HUES6 (cell line): Measurements from ENCODE around the gene CDCP2.

ENCODE experiments used
- H3K27ac ChIP-seq: 2 replicates; pipeline ENCODE4 v1.7.0; 2013; ENCODE audit warnings: low read depth, mild to moderate bottlenecking, low read length, inconsistent platforms
- H3K27me3 ChIP-seq: 2 replicates; pipeline ENCODE4 v1.6.1; 2013; ENCODE audit warnings: low read length; ENCODE audit not compliant: control insufficient read depth, insufficient read depth
- H3K36me3 ChIP-seq: 2 replicates; pipeline ENCODE4 v1.6.1; 2013; ENCODE audit warnings: low read length; ENCODE audit not compliant: control insufficient read depth, insufficient read depth
- H3K4me1 ChIP-seq: 2 replicates; pipeline ENCODE4 v1.6.1; 2013; ENCODE audit warnings: low read length; ENCODE audit not compliant: control insufficient read depth, insufficient read depth
- H3K4me3 ChIP-seq: 2 replicates; pipeline ENCODE4 v1.5.1; 2013; ENCODE audit warnings: low read depth, low read length
- H3K9ac ChIP-seq: one replicate; pipeline ENCODE4 v1.6.1; 2013; ENCODE audit warnings: mild to moderate bottlenecking, low read length
- H3K9me3 ChIP-seq: 2 replicates; pipeline ENCODE4 v1.6.1; 2013; ENCODE audit warnings: low read depth, low read length; ENCODE audit not compliant: control insufficient read depth, insufficient read depth

The CDCP2 gene

DNA sequence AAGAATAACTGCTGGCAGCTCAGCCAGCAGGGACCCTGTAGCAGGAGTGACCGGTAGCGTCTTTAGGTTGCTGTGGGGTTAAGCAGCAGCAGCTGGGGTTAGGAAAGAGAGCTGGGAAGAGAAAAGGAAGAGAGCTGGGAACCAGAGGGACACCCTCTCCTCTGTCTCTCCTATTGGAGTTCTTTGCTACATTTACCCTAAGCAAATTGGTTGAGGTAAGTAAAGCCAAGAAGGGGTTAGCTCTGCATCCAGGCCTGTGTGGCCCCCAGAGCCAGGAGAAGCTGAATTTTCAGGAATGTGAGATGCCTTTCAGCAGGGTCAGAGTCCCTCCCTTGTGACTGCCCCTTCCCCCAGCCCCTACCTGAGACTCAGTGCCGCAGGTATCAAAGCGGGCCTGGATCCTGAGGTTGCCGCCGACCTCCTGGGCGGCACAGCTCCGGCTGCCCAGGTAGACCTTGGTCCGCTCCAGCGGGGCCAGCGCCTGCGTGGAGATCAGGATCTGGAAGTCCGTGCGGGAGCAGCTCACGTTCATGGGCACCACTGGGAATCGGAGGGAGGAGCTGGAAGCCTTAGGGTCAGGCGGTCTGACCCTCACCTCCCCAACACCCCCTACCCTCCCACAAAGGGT lies 16.4 kb downstream of the CDCP2 start:
- H3K9ac ChIP-seq = no peak overlapping the region
- H3K27me3 ChIP-seq = no peaks in the 10 kb centered on the region
- no peaks in the 10 kb centered on the region; the same call in 1 of the 2 replicates for H3K9me3 ChIP-seq
- peaks cover 28% of the 10 kb centered on the region for H3K4me1 ChIP-seq
- no peak overlapping the region for H3K4me3 ChIP-seq
- H3K27ac ChIP-seq = no peak overlapping the region
- no peaks in the 10 kb centered on the region for H3K36me3 ChIP-seq

DNA sequence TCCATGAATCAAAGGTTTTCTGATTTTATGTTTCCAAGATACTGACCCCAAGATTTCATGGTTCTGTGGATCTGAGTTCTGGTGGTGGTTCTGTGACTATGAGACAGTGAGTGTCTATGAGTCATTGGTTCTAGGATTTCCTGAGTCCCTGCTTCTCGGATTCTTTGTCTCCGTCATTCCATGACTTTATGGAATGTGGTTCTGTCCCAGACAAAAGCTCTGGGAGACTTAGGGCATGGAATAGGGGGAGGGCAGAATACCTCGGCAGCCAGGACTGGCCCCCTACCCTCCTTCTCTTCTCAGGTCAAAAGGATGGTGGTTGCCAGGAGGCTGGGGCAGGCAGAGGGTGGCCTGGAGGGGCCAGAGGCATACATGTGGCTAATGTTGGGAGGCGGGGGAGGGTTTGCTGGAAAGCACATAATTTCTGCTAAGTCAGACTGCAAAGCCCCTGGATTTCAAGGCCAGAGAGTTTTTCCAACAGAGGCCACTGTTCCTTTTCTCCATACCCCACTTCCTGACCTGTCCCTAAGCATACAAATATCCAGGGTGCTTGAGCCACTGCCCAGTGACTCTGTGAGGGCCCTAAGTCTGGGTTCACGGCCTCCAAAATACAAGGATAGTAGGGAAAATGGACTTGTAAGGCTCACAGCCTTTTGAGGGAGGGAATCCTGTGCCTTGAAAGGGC lies 17.2 kb downstream of the CDCP2 start:
- Histone ChIP-seq H3K9ac (no peak overlapping the region), H3K9me3 (no peaks in the 10 kb centered on the region; the same call in 1 of the 2 replicates)

DNA sequence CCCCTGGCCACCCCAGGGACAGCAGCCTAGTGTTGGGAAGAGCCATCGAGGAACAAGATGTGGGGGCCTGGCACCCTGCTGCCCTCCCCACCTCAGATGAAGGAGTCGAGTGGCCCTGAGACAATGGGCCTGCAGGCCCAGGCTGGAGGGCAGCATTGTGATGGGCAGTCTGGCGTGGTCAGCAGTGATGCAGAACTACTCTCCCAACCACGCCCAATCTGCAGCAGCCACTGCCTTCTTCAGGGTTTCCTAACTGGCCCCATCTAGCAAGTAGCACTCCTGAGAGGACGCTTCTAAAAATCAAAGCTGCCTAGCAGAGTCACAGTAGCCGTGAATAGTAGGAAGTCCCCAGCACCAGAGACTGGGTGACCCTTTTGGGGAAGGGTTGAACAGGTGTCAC lies 18.5 kb downstream of the CDCP2 start:
- no peaks in the 10 kb centered on the region for H3K27me3 ChIP-seq
- no peaks in the 10 kb centered on the region for H3K36me3 ChIP-seq
- H3K9ac ChIP-seq = no peak overlapping the region
- no peaks in the 10 kb centered on the region; the same call in 1 of the 2 replicates for H3K9me3 ChIP-seq
- H3K27ac ChIP-seq = no peak overlapping the region
- H3K4me3 ChIP-seq = no peak overlapping the region
- H3K4me1 ChIP-seq = peaks cover 28% of the 10 kb centered on the region

More for the DNA sequence above, 17.2 kb downstream of the CDCP2 start:
- Histone ChIP-seq H3K36me3 (no peaks in the 10 kb centered on the region), H3K27me3 (no peaks in the 10 kb centered on the region), H3K4me1 (peaks cover 28% of the 10 kb centered on the region), H3K27ac (no peak overlapping the region), H3K4me3 (no peak overlapping the region)

DNA sequence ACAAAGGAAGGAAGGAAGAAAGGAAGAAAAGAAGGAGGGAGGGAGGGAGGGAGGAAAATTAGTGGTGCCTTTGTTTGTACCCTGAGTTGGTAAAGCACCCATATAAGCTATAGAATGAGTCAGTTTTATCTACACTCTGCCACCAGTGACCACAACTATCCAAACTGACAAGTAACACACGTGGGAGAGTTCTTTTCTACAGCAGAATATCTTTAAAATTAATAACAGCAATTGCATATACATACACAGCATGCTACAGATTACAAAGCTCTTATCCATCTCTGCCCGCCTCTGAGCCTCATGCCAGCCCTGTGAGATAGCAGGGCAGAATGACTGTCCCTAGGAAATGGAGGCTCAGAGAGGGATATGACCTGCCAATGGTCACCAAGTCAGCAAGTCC lies 20.3 kb downstream of the CDCP2 start:
- H3K36me3 ChIP-seq = no peaks in the 10 kb centered on the region
- H3K27ac ChIP-seq = no peak overlapping the region
- no peaks in the 10 kb centered on the region for H3K9me3 ChIP-seq
- peaks cover 27% of the 10 kb centered on the region for H3K4me1 ChIP-seq
- H3K9ac ChIP-seq = no peak overlapping the region
- H3K27me3 ChIP-seq = no peaks in the 10 kb centered on the region
- no peak overlapping the region for H3K4me3 ChIP-seq

DNA sequence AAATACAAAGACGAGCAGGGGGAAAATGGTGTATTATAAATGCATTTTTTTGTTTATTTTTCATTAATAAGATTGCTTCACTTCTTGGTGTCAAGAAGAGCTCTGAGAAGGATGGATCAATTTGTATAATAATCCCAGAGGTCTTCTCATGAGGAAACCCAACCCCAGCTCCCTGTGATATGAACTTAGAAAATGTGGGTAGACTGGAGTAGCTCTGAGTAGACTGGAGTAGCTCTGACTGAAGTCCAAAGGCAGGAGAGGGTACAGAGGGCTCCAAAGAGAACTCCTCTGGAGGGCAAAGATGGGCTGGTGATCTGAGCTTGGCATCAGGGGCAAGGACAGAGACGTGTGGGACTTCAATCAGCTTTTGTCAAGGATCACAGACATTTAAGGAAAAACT lies 21.4 kb downstream of the CDCP2 start:
- no peaks in the 10 kb centered on the region for H3K27me3 ChIP-seq
- no peaks in the 10 kb centered on the region for H3K36me3 ChIP-seq
- no peak overlapping the region for H3K4me3 ChIP-seq
- H3K27ac ChIP-seq = no peak overlapping the region
- H3K4me1 ChIP-seq = peaks cover 16% of the 10 kb centered on the region
- no peaks in the 10 kb centered on the region for H3K9me3 ChIP-seq
- H3K9ac ChIP-seq = no peak overlapping the region

DNA sequence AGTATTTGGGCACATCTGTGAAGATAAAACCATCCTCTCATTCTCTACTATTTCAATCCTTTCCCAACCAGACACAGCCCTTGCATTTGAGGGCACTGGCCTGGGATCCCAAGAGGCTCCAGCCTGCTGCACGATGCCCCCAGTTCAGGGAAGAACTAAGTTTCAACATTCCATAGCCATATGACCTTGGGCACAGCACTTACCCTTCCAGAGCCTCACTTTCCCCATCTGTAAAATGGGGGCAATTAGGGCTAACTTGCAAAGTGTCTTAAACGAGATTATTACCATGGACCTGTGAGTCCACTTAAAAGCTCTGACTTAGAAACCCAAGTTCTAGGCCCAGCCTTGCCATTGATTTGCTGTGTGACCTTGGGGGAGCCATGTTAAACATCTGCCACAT lies 22.9 kb downstream of the CDCP2 start:
- Histone ChIP-seq H3K4me1 (peaks cover 4% of the 10 kb centered on the region), H3K36me3 (no peaks in the 10 kb centered on the region), H3K27me3 (no peaks in the 10 kb centered on the region), H3K4me3 (no peak overlapping the region), H3K27ac (no peak overlapping the region), H3K9ac (no peak overlapping the region), H3K9me3 (no peaks in the 10 kb centered on the region)

DNA sequence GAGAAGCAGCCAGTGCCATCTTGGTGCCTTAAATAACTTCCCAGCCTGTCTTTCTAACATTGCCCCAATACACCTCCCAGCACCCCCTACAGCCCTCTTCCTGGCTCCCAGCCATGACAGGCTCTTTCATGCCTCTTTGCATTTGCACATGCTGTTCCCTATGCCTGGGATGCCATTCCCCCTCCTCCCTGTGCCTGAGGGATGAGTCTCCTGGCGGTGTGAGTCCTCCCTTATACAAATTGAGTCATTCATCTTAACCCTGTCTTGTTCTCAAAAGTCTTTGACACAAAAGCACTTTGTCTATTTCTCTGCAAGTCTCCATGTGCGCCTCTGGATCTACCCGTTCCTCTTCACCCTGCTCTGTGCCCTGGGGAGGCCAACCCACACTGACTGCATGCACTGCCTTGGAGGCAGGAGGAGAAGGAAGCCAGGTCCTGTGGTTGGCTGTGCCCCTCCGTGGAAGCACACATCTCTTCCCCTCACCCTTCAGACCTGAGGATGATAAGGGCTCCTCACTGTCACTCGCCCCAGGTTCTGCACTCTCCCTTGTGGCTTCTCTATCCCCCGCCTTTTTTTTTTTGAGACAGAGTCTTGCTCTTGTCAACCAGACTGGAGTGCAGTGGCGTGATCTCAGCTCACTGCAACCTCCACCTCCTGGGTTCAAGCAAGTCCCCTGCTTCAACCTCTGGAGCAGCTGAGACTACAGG lies 25.1 kb downstream of the CDCP2 start:
- Histone ChIP-seq H3K36me3 (no peaks in the 10 kb centered on the region), H3K9me3 (no peaks in the 10 kb centered on the region), H3K4me3 (no peak overlapping the region), H3K9ac (no peak overlapping the region), H3K27me3 (peaks cover 4% of the 10 kb centered on the region), H3K4me1 (peaks cover 13% of the 10 kb centered on the region), H3K27ac (no peak overlapping the region)

DNA sequence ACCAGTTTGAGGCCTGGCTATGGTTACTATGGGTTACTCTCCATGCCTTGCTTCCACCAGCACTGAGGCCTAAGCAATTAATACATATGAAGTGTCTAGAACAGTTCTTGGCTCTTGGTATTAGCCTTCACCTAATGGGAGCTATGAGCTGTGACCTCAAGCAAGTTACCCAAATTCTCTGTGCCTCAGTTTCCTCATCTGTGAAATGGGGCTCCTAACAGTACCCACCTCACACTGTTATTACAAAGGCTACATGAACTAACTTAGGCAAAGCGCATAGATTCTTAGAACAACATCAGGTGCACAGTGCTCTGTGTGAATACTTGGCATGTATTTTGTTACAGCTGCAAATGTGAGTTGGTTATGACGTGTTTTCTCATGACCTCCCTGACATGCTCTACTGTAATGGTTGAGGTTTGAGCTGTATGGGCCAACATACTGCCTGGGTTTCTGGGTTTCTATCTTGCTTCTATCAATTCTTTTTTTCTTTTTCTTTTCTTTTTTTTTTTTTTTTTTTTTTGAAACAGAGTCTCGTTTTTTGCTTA lies 26.5 kb downstream of the CDCP2 start:
- H3K9me3 ChIP-seq = no peaks in the 10 kb centered on the region
- H3K4me3 ChIP-seq = no peak overlapping the region

DNA sequence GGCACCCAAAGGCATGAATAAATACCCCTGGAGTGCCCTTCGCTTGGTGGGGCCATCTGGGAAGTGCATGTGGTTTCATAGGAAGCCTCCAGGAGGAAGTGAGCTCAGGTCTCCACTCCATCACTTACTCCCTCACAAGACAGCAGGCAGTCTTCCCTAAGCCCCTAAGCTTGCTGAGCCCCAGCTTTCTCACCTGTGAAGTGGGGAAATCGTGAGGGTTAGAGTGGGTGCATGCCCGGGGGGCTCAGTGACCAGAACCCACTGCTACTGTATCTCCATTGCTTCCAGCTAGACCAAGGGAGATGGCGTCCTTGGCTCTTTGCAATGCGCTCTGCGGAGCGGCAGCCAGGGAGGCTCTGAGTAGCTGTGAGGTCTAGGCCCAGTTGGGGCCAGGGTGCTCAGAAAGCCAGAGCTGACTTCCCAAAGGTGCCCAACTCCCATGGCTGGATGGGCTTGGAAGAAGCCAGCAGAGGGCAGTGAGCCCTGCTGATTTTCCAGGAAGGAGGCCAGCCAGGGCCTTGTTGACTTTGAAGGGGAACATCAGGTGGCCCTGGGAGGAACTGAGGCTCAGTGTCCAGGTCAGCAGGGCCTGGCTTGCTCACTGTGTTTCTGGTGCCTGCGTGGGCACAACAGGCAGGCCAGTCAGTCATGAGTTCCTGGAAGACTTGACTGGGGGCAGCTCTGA lies 27.3 kb downstream of the CDCP2 start:
- H3K9ac ChIP-seq = no peak overlapping the region
- H3K9me3 ChIP-seq = no peaks in the 10 kb centered on the region
- no peak overlapping the region for H3K27ac ChIP-seq
- no peak overlapping the region for H3K4me3 ChIP-seq
- H3K36me3 ChIP-seq = no peaks in the 10 kb centered on the region
- peaks cover 15% of the 10 kb centered on the region for H3K27me3 ChIP-seq
- peaks cover 26% of the 10 kb centered on the region for H3K4me1 ChIP-seq

More for the DNA sequence above, 26.5 kb downstream of the CDCP2 start:
- Histone ChIP-seq H3K4me1 (peaks cover 23% of the 10 kb centered on the region), H3K36me3 (no peaks in the 10 kb centered on the region), H3K27ac (no peak overlapping the region), H3K9ac (no peak overlapping the region), H3K27me3 (peaks cover 15% of the 10 kb centered on the region)

DNA sequence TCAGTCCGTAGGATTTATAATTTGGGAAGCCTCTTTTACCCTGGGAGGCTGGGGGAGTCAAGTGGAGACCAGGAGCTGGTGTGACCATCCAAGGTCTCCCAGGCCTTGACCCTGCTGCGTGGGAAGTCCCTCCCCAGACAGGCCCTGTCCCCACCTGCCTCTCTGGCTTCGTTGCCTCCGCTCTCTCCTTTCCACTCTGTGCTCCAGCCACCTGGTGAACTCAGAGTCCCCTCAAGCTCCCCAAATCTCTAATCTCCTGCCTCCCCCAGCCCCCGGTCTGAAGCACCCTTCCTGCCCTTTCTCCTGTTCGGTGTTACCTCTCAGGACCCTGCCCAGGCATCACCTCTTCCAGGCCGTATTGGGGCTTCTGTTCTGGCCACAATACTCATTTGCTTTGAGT lies 27.9 kb downstream of the CDCP2 start:
- Histone ChIP-seq H3K36me3 (no peaks in the 10 kb centered on the region), H3K4me1 (peaks cover 26% of the 10 kb centered on the region), H3K27ac (no peak overlapping the region), H3K4me3 (no peak overlapping the region), H3K27me3 (peaks cover 15% of the 10 kb centered on the region), H3K9ac (no peak overlapping the region), H3K9me3 (no peaks in the 10 kb centered on the region)
